ENCODE measurements around the gene VGLL2.

VGLL2 gene

DNA sequence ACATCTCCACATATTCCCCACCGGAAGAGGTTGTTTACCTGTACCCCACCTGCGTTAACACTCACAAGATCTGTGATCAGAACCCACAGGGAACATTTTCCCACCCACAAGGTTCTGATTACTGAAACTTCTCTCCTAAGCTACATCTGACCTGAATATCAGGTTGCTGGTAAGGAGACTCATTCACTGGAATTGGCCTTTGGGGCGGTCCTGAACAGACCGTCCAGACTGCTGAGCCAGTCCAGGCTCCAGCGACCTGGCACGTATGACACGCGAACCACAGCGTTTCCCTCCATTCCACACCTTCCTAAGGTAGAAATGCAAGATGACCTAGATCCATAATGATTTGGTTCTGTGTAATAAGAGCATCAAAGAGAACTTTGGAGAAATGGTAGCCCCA is 9.8 kb downstream of the VGLL2 start:
- DNase-seq (ENCODE audit: low read depth): no peak
- TF ChIP-seq, protein P1, sequence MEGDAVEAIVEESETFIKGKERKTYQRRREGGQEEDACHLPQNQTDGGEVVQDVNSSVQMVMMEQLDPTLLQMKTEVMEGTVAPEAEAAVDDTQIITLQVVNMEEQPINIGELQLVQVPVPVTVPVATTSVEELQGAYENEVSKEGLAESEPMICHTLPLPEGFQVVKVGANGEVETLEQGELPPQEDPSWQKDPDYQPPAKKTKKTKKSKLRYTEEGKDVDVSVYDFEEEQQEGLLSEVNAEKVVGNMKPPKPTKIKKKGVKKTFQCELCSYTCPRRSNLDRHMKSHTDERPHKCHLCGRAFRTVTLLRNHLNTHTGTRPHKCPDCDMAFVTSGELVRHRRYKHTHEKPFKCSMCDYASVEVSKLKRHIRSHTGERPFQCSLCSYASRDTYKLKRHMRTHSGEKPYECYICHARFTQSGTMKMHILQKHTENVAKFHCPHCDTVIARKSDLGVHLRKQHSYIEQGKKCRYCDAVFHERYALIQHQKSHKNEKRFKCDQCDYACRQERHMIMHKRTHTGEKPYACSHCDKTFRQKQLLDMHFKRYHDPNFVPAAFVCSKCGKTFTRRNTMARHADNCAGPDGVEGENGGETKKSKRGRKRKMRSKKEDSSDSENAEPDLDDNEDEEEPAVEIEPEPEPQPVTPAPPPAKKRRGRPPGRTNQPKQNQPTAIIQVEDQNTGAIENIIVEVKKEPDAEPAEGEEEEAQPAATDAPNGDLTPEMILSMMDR (IDR thresholded peaks at IDR 0.05; ENCODE audit: low read length, missing control alignments): no peak
- no peak overlapping the region for H3K4me3 ChIP-seq (replicated peaks; ENCODE audit: low read depth, low read length)

DNA sequence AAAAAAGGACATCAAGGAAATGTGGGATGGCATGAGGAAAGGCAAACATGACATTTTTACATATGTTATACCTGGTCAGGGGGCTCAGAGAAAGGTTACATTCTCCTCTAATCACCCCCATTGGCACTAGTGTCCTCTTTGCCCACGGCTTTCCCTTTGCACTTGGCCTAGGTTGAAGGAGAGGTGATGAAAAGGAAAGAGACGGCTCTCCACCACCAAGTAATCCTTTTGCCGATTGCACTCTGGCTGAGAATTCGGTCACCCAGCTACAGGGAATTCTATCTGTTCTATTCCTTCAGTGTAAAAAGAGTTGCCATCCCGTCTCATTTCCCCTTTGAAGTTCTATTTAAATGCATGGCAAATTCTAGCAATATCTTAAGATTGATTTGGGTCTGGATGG is 10.4 kb downstream of the VGLL2 start:
- H3K4me3 ChIP-seq (replicated peaks; ENCODE audit: low read depth, low read length): no peak overlapping the region
- no peak for DNase-seq (ENCODE audit: low read depth)
- TF ChIP-seq, protein P1 (IDR thresholded peaks at IDR 0.05; ENCODE audit: low read length, missing control alignments): no peak

DNA sequence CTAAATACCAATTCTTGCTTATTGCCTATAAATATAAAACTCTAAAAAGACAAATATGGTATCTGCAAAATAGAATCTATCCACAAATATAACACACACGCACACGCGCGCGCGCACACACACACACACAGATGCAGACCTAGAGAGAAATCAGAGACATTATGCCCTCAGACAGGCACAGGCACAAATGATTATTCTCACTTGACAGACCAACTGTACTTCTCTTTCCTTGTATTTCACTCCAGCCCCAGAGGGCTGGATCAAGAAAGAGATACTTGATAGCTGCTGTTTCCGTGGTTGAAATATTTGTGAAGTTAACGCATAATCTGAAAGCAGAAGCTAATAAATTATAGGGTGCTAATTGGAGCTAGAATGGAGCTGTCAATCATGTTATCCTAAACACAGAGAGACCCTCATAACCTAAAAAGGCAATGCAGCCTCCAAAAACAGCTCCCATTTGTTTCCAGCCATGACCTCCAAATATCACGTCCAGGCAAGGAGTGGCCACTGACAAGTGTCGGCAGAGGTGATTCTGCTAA is 11.5 kb downstream of the VGLL2 start:
- TF ChIP-seq, protein P1 (IDR thresholded peaks at IDR 0.05; ENCODE audit: low read length, missing control alignments): no peak
- DNase-seq (ENCODE audit: low read depth): no peak
- H3K4me3 ChIP-seq (replicated peaks; ENCODE audit: low read depth, low read length): no peak overlapping the region

DNA sequence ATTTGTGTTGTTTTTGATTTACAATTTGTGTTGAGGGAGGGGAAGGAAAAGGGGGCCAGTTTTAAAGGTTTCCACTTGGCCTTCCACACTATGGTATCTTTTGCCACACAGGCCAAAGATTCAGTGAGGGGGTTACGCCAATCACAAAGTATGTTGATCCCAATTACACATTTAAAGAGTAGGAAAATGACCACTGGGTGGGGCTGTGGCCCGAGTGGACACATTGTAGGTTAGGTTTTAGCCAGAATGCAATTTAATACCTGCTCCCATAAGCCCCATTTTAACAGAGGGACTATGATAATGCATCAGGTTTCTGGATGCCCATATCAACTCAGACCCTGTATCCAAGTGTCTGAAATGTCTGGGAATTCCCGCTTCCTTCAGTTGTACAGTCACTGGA is 15.6 kb downstream of the VGLL2 start:
- TF ChIP-seq, protein P1 (IDR thresholded peaks at IDR 0.05; ENCODE audit: low read length, missing control alignments): peak; percentile 15
- DNase-seq (ENCODE audit: low read depth): no peak
- H3K4me3 ChIP-seq (replicated peaks; ENCODE audit: low read depth, low read length): no peak overlapping the region

DNA sequence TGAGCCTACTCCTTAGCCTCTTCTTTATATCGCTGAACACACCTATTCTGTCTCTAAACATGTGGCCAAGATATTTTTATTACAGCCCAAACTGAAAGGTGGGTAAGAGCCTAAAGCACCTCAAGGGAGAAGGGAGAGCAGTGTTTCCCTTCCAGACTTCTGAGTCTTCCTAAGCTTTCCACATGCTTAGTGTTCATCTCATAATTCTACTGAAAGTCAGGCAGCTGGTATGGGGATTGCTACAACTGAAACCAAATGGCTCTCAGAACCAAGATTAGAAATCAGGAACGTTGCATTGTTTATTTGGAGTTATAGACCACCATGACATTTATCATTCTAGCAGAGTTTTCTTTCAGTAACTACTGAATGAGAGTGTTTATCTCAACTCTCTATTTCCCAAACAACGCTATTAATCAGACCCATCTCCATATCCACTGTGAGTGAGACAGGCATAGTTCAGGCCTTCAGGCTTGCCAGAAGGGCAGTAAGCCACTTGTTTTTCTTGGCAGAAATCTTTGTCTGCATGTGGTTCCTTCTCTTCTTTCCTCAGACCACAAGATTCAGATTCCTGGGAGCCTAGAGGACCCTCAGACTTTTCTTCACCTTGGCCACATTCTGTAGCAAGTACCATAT is 22.8 kb downstream of the VGLL2 start:
- no peak for DNase-seq (ENCODE audit: low read depth)
- H3K4me3 ChIP-seq (replicated peaks; ENCODE audit: low read depth, low read length): no peak overlapping the region
- TF ChIP-seq, protein P1 (IDR thresholded peaks at IDR 0.05; ENCODE audit: low read length, missing control alignments): no peak

DNA sequence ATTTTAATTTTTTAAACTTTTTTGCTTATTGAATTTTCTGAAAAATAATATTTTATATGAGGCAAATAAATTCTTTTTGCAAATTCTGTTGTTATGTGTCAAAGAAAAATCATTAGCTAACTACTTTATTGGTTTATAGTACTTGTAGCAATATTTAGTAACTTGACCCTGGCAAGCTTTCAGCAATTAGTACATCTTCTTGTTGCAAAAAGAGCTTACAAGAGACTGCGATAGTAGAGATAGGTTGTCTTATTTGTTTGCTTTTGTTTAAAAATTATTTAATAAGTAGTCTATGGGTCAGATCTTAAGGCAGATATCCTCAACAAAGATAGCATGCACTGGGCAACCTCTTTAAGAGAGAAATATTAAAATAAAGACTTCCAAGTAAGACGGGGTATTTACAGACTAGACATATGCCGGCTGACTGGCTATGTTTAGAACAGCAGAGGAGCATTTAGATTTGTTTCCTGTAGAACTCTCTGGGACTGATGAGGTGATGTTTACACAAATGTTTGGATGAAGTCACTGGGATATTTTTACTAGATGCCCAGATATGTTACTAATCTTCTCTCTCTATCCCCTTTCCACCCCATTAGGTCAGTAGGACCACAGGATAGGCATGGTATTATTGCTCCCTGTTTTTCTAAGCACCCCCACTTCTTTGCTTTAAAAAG is 25.0 kb downstream of the VGLL2 start:
- H3K4me3 ChIP-seq (replicated peaks; ENCODE audit: low read depth, low read length): no peak overlapping the region
- DNase-seq (ENCODE audit: low read depth): no peak
- TF ChIP-seq, protein P1 (IDR thresholded peaks at IDR 0.05; ENCODE audit: low read length, missing control alignments): no peak
